HG02852 (cell line): ENCODE data around the gene CYB561.
A peak's percentile ranks its signal among the peaks of the same experiment; 100 is the strongest.

Source experiments
- ATAC-seq: cut with Tn5 transposase; IDR thresholded peaks from one replicate; pipeline ENCODE4 v1.9.1; 2021; ENCODE audit warnings: mild to moderate bottlenecking, moderate library complexity; ENCODE audit not compliant: unreplicated experiment

Gene CYB561

DNA sequence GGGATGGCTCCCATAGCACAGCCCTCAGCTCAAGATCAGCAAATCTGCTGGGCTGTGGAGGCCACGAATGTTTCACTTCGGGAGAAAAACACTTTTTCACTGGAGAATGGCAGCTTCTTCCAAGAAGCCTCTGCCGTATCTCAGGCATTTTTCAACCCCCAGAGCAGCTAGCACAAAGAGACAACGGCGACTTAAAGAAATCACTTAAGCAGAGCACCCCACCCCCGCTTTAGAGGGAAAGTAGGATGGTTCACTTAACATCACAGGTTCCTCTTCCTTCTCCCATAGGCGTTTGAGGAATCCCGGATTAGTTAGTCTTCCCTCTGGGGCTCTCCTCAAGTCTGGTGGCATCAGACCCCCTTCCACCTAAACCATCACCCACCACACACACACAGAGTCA is 27.6 kb downstream of the CYB561 start:
- no peak for ATAC-seq

DNA sequence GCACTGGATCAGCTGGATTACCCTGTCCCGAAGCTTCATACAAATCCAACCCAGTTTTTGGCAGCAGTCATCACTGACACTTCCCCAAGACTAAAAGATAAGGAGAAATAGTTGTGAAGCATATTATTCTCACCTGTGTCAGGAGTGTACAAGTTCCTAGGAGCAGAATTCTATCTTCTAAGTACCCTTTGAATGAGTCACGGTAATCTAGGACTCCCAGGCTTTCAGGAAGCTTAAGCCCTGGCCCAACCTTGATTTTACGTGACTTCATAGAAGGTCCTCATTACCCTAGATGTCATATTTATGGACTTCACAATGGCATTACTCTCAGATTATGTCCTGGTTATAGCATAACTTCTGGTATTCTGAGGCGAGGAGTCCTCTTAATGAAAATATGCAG is 31.9 kb downstream of the CYB561 start:
- ATAC-seq = no peak

DNA sequence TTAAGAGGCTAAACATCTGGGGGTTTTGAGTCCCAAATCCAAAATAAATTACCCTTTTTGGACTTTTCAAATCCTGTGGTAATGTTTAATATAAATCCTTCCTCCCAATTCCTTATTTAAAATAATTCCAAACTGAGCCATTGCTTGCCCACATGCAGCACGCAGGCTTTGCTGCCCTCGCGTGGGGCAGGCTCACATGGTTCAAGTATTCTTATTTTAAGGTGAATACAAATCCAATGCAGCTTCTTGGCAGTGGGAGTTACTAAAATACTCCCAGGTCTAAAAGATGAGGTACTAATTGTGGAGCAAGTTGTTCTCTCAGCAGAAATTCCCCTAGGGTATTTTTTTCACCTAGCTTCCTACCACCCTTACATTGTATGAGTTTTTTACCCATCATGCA is 33.0 kb downstream of the CYB561 start:
- ATAC-seq = no peak

DNA sequence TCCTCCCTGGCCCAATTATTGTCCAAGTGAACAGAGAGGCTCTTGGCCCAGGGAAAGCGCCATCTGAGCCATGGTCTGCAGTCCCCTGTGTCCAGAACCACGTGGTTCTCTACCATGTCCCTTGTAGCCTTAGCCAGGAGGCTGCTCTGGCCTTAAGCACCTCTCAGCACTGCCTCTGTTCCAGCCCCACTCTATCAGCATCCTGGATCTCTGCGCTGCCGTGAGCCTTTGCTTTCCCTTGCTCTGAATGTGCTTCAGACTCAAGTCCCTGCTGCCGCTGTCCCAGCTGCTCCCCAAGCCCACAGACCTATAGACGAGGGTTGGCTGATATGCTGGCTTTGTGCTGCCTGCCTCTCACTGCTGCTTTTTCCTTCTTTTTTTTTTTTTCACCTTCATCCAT is 33.9 kb downstream of the CYB561 start:
- no peak for ATAC-seq

DNA sequence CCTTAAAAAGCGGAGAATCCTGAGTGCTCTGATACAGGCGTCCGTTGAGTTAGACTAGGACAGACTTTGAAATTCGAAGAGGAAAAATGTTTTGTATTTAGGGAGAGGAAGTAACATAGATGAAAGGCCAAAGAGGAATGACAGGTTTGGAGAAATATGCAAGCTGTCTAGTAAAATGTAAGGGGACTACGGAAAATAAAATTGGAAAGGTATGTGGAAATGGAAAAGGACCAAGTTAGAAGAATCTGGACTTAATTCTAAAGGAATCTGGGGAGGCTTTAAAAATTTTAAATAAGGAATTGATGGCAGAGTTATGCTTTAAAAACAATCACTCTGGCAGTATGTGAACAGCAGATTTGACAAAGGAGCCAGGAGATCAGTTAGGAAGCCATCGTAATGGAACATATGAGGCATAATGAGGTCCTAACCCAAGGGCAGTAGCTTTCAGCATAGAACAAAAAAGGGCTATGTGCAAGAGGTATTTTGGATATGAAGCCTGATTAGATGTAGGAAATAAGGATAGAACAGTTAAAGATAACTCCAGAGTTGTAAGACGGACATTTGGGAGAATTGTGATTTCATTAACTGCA is 38.3 kb downstream of the CYB561 start:
- ATAC-seq = no peak

DNA sequence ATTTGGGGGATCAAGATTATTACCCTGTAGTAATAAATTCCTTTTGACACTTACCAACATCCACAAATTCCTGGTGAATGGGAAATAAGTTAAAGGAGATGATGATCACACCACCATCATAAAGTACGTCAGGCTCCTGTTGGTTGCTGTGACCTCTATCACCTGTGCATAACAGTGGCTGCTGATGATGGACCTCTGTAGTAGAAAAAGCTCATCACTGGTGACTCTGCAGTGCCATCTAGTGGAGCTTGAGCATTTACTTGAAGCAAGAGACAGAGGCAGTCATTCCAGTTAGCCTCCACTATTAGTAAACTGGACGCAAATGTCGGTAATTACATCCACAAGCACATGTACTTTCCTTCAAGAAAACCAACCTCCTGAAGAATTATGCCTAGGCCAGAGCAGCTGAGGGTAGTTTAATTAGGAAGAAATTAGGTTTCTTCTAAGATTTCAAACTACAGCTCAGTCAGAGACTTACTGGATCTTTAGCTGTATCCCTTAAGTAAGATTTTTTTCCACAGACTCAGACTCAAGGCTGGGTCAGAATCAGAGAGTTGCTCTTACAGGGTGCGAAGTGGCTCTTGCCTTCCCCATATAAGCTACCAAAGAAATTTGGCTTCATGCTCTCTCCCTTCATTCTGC is 39.3 kb downstream of the CYB561 start:
- peak; percentile 83 for ATAC-seq

DNA sequence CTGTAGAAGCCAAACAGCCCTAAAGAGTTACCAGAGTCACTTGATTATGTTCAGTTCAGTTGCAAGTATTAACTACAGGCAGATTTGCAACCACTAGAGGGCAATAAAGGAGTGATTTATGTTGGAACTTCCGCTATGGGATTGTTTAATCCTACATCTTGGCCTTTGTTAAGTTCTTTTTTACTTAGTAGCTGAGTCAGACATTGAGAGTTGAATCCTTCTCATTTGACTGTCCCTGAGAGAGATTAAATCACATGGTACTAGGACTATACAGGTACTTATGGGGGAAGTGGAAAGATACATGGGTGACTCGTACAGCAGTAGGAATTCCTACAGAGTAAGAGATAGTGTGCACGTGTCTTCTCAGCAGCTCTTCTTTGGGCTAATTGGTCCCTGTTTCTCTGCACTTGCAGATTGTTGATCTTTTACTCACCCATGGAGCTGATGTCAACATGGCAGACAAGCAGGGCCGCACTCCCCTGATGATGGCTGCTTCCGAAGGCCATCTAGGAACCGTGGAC is 40.3 kb downstream of the CYB561 start:
- no peak for ATAC-seq

DNA sequence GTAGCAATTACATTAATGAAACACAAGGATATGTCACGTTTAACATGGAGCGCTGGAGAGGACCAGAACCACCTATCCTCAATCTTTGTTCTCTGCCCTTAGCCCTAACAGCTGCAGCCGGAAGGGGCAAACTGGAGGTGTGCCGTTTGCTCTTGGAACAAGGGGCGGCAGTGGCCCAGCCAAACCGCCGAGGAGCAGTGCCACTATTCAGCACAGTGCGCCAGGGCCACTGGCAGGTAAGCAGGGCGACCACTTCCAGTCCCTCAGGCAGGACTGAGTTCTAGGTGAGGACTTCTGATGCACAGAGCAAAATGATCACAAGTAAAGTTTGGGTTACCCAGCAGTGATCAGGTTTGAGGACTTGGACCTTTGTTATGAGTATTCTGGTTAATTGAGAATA is 41.1 kb downstream of the CYB561 start:
- ATAC-seq = no peak

DNA sequence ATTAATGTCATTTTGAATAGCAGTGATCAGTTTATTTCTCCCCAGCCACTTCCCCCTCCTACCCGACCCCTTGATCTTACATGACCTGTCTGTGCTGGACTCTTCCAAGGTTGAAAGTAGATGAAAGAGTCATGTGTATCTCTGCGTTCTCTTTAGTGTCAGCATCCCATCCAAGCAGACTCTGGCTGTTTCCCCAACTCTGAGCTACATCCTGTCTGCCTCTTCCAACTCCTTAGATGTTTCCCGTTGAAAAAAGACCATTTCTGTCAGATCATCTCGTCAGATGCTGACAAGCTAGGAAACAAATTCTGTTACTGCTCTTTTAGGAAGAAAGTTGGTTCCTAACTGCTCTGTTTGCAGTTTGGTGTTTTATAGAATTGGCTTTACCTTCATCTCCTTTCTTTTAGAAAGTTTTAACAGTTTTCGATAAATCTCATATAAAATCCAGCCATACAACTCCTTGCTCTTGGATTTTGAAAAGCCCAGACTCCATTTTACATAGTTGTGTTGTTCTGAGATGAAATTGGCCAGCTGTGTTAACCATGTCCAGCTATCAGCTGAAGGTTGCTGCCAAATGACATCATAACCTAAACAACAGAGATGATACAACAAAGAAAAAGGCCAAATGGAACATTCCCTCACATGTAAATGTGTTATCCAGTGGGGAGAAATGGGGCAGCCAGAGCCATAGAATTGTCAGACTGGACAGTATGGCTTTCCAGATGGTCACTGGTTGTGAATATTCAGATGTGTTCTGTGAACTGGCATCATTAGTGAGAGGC is 43.5 kb downstream of the CYB561 start:
- ATAC-seq = no peak

DNA sequence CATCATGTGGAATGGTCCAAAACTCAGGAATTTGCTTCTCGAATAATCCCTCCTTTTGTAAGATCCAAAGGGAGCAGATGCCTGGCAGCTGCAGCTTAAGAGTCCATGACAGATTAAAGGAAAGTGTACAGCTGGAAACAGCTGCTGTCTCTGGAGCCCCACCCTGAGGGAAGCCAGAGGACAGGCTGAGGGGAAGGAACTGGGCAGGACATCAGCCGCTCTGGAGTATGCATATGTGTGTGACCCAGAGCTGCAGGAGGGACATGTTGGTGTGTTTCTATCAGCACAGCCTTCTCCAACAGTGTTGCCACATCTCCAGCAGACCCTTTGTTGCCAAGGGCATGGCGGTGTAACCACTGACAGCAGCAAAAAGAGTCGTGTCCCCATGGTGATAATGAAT is 46.2 kb downstream of the CYB561 start:
- no peak for ATAC-seq

DNA sequence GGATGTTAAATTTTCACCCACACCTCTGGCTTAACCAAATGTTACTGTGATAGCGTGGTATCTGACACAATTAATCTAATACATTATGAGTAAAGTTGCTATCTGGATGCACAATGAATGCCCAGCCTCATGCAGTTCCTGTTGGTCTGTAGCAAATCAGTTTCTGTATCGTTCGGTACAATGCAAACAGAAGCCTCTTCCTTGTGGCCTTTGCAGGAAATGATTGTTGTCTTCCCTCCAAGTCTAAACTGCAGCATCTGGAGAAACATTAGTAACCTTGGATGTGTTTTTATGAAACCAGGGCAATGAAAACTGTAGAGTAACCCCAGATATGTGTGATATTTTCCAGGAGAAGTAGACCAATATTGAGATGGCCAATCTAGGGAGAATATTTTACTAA is 46.8 kb downstream of the CYB561 start:
- no peak for ATAC-seq

DNA sequence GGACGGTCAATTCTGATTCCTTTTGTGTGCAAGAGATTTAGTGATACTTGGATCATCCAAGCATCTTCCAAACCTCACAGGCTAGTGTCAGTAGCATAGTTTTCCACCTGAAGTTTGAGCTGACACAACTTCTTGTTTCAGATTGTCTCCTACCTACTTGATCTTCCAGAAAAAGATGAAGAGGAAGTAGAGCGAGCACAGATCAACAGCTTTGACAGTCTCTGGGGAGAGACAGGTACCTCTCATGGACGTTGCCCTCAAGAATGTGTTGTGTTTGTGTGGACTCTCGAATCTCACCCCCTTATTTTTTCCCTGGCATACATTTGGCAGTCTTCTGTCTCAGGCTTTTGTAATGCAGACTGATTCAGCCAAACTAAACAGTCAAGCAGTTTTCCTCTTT is 47.4 kb downstream of the CYB561 start:
- no peak for ATAC-seq

DNA sequence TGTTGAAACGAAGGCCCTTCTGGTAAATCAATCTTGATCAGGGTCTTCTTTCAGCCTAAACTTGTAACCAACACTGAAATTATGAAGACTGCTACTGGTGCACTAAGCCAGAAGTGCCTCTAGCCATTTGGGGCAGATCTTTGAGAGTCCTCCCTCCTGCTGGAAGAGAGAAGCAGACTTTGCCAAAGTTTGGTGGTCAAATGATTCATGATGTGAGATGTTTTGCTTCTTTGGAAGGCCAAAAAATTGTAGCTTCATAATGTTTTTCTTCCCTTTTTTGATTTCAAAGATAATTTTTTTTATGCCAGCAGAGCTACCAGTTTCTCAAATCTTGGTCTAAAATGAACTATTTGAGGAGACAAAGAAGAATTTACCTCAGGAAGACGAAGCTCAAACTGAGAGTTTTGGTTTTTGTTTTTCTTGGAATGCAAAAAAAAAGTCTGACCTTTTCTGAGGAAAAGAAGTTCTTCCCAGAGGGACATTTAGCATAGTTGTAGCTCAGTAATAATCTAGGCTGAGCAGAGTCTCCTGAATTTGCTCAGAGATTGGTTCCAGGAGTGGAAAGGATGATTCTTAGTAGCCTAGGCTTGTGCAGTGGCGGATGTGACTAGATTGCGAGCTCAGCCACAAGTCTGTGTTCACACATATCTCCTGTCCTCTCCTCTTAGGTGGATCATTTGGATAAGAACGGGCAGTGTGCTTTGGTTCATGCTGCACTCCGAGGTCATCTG is 50.9 kb downstream of the CYB561 start:
- no peak for ATAC-seq

DNA sequence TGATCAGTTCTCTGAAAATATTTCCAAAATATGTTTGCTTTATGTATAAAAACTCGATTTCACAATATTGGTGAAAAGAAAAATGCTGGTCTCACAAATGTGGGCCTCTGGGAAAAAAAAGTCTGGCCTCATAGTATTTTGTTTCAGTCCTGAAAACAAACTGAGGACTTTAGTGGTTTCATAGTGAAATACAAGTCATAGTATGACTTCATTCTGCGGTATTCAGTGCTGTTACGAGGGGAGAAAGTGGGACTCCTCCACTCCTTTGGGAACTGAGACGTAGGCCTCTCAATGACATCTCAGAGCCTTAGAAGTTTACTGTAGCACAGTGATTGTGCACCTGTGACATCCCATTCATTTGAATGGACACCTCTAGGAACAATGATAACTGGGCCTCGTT is 56.0 kb downstream of the CYB561 start:
- no peak for ATAC-seq

DNA sequence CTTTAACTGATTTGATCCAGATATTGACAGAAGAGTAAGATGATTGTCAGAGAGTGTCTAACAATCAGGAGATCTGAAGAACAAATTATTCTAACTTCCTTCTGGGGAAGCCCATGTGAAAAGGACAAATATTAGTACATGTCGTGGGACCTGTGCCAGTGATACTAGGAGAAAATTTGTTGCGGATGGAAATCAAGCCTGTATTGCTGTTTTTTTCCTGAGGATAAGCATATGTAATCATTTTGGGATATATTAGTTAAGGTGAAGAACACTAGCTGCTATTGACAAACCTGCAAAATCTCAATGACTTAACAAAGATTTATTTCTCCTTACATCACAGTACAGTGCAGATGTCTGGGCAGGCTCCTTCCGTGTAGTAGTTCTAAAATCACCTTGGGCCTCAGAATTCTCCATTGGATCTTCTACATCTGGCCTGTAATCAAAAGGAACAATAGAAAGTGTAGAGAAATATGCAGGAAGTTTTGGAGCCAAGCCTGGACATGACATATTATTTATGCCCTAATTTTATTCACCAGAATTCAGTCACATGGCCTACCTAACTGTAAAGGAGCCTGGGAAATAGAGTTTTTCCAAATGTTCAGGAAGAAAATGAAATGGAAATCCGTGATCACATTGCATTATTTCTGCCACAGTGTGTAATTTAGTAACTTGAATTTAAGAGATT is 58.3 kb downstream of the CYB561 start:
- no peak for ATAC-seq

DNA sequence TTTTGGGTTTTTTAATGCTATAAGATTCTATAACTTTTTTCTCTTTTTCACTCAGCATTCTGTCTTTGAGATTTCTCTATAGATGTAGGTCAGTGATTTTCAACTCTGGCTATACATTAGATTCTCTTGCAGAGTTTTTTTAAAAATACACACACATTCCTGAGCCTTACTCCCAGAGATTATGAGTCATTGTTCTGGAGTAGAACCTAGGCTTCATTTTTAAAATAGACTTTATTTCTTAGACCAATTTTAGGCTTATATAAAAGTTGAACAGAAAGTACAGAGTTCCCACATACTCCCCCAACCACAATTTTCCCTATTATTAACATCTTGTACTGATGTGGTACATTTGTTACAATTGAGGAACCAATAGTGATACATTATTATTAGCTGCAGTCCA is 63.3 kb downstream of the CYB561 start:
- no peak for ATAC-seq
